Stimulated activated CD8-positive, alpha-beta memory T cell treated with anti-CD3 and anti-CD28 coated beads, Interleukin-4, amount 100 ng/mL, for 24 hours (primary cell): ENCODE measurements around the gene CPA3.

ENCODE experiments used
- DNase-seq: peaks from one replicate; pipeline ENCODE4 v3.0.0-alpha.2; 2020; ENCODE audit warnings: low read depth

The CPA3 gene

GRCh38 chr3:148922467-148922866, 57.4 kb downstream of the CPA3 start:
- no peak for DNase-seq

- DNase-seq: no peak
These were observed 58.5 kb downstream of the CPA3 start for GRCh38 chr3:148923592-148923991.

GRCh38 chr3:148924562-148924961, 59.5 kb downstream of the CPA3 start:
- DNase-seq: no peak

- DNase-seq: no peak
These were observed 60.7 kb downstream of the CPA3 start for GRCh38 chr3:148925845-148926244.

- DNase-seq: no peak
These were observed 65.7 kb downstream of the CPA3 start for GRCh38 chr3:148930752-148931151.

GRCh38 chr3:148931574-148931973, 66.5 kb downstream of the CPA3 start:
- no peak for DNase-seq

- DNase-seq: no peak
These were observed 67.9 kb downstream of the CPA3 start for GRCh38 chr3:148932972-148933371.

- DNase-seq: no peak
These were observed 72.6 kb downstream of the CPA3 start for GRCh38 chr3:148937467-148938255.

GRCh38 chr3:148938306-148938705, 73.2 kb downstream of the CPA3 start:
- DNase-seq: no peak

- DNase-seq: no peak
These were observed 73.8 kb downstream of the CPA3 start for GRCh38 chr3:148938936-148939335.

GRCh38 chr3:148940983-148941382, 75.9 kb downstream of the CPA3 start:
- no peak for DNase-seq

GRCh38 chr3:148943506-148944205, 78.6 kb downstream of the CPA3 start:
- no peak for DNase-seq

GRCh38 chr3:148945116-148945515, 80.0 kb downstream of the CPA3 start:
- no peak for DNase-seq
